Bronchial epithelial cell (primary cell): ENCODE results near the gene BMF. TPM values are rescaled to one million over a fixed set of nuclear protein-coding genes. Genes with fewer than 3 reads are reported as not detected.
"Not testable (repeated sequence)": the region's sequence is repeated elsewhere in the genome, so short reads cannot be mapped to it uniquely, and the experiment has no call there.

Experiments used
- DNase-seq: peaks from one replicate; pipeline ENCODE4 v3.0.0-alpha.2; 2010; ENCODE audit warnings: low read depth
- FAIRE-seq: peaks from 2 replicates; lab custom pipeline; 2011; peaks lifted over from hg19 to GRCh38; lab: Jason Lieb, UNC
- H3K27me3 ChIP-seq: 2 replicates; pipeline ENCODE4 v1.5.1; 2011; ENCODE audit warnings: low read length; ENCODE audit not compliant: control insufficient read depth, insufficient read depth
- H3K36me3 ChIP-seq: 2 replicates; pipeline ENCODE4 v1.5.1; 2011; ENCODE audit warnings: low read length; ENCODE audit not compliant: control insufficient read depth, insufficient read depth
- H3K4me3 ChIP-seq: 2 replicates; pipeline ENCODE4 v1.5.1; 2011; ENCODE audit warnings: mild to moderate bottlenecking, low read depth, low read length, control low read depth
- total RNA-seq: library from RNA; depleted of rRNA; stranded (reverse); fragments of >200 nt; gene quantifications from 2 replicates; pipeline ENCODE4 v1.2.1, GENCODE V29; 2014
- TF ChIP-seq, protein P1 (sequence below): IDR thresholded peaks from 2 replicates; pipeline ENCODE4 v1.5.1; 2011; ENCODE audit warnings: mild to moderate bottlenecking, moderate library complexity, low read length, control low read depth, inconsistent platforms; ENCODE audit not compliant: insufficient read depth, severe bottlenecking

The BMF gene
- total RNA-seq, 1 donor from 2014 or later, result 1.6 TPM

DNA sequence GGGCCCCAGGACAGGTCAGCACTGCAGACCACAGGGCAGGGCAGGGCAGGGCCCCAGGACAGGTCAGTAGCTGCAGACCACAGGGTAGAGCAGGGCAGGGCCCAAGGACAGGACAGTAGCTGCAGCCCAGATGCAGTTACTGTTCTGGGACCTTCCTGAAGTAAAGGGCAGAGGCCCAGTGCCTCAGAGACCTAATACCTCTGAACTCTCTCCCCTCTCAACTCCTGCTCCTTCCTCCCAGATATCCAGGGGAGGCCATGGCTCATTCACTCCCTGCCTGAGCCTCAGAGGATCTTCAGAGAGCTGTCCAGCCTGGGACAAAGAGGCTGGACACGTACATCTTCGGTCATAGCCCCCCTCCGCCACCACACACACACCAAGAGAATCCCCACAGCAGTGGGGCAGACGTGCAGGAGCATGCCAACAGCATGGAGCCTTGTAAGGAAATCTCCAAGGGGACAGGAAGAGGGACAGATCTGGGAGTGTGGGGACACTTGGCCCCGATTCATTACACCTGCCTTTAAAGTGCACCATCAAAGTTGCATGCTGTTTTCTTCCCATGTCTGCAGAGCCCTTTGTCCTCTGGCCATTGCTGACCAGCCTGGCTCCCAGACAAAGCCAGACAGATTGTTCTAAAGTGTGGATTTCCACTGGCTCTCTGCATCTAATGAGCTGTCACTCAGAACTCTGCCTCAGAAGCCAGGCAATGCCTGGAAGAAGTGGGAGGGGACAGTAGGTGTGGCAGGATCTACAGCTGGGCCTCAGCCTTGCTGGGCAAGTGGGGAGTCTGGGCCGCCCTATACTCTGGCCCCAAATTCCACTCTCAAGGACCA lies 28.0 kb upstream of the BMF start:
- TF ChIP-seq, protein P1, sequence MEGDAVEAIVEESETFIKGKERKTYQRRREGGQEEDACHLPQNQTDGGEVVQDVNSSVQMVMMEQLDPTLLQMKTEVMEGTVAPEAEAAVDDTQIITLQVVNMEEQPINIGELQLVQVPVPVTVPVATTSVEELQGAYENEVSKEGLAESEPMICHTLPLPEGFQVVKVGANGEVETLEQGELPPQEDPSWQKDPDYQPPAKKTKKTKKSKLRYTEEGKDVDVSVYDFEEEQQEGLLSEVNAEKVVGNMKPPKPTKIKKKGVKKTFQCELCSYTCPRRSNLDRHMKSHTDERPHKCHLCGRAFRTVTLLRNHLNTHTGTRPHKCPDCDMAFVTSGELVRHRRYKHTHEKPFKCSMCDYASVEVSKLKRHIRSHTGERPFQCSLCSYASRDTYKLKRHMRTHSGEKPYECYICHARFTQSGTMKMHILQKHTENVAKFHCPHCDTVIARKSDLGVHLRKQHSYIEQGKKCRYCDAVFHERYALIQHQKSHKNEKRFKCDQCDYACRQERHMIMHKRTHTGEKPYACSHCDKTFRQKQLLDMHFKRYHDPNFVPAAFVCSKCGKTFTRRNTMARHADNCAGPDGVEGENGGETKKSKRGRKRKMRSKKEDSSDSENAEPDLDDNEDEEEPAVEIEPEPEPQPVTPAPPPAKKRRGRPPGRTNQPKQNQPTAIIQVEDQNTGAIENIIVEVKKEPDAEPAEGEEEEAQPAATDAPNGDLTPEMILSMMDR, result no peak
- H3K36me3 ChIP-seq, result no peaks in the 10 kb centered on the region
- H3K27me3 ChIP-seq, result no peaks in the 10 kb centered on the region
- FAIRE-seq (no peak), DNase-seq (no peak)
- no peak overlapping the region for H3K4me3 ChIP-seq

DNA sequence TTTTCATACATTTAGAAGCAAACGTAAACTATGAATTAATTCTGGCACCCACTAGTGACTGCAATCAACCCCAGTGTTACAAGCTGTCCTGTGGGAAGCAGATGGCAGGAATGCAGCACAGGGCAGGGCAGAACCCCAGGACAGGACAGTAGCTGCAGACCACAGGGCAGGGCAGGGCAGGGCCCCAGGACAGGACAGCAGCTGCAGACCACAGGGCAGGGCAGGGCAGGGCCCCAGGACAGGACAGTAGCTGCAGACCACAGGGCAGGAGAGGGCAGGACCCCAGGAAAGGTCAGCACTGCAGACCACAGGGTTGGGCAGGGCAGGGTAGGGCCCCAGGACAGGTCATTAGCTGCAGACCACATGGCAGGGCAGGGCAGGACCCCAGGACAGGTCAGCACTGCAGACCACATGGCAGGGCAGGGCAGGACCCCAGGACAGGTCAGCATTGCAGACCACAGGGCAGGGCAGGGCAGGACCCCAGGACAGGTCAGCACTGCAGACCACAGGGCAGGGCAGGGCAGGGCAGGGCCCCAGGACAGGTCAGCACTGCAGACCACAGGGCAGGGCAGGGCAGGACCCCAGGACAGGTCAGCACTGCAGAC lies 27.3 kb upstream of the BMF start:
- not testable (repeated sequence) for FAIRE-seq, H3K4me3 ChIP-seq, DNase-seq, H3K27me3 ChIP-seq, H3K36me3 ChIP-seq

DNA sequence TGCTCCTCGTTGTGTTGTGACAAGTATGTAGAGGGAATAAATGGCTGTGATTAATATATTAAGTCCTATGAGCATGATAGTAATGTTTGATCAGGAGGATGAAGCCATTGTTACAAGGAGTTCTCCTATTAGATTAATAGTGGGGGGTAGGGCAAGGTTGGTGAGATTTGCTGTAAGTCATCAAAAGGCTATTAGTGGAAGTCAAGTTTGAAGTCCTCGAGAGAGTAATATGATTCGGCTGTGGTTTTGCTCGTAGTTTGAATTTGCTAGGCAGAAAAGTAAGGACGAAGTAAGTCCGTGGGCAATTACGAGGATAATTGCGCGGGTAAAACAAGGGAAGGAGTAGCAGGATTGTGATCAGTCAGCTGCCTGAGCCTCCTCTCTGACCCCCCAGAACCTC lies 26.2 kb upstream of the BMF start:
- TF ChIP-seq, protein P1, result no peak
- no peaks in the 10 kb centered on the region for H3K36me3 ChIP-seq
- H3K4me3 ChIP-seq, result no peak overlapping the region
- no peak for DNase-seq
- no peaks in the 10 kb centered on the region for H3K27me3 ChIP-seq
- peak; percentile 55 for FAIRE-seq

DNA sequence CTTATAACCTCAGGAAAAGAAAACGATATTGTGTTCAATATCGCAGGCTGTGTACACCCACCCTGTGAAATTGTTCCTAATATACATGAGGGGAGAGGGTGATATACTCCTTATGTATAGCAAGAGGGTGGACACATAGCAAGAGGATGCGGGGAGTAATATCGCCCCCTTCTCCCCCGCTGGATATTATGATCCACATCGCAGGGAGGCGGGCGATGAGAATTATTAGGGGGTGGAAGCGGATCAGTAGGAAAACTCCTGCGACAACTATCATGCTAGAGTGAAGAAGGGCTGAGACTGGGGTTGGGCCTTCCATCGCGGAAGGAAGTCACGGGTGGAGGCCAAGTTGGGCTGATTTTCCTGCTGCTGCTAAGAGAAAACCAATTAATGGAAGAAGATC lies 24.9 kb upstream of the BMF start:
- Histone ChIP-seq H3K4me3 (no peak overlapping the region), H3K27me3 (no peaks in the 10 kb centered on the region), H3K36me3 (no peaks in the 10 kb centered on the region)
- FAIRE-seq (no peak), DNase-seq (no peak)
- TF ChIP-seq, protein P1, result no peak

DNA sequence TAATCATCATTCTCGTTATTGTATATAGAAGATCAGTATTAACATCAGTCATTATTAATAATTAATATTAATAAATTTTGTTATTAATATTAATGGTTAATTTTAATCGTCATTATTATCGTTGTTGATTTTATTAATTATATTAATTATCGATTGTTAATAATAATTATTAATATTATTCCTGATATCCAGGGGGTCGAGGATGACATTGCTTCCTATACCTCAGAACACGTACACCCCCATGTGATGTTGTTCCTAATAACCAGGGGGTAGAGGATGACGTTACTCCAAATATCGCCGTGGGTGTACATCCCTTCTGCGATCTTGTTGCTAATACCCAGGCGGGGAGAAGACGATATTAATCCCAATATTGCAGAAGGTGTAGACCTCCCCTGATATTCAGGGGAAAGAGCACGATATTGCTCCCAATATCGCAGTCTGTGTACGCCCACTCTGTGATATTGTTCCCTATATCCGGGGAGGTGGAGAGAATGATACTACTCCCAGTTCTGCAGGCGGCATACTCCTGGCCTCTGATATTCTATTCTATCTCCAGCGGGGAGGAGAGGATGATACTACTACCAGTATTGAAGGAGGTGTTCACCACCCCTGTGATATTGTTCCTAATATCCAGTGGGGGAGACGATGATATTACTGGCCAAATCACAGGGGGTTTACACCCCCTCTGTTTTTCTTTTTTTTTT lies 22.3 kb upstream of the BMF start:
- H3K36me3 ChIP-seq, result no peaks in the 10 kb centered on the region
- TF ChIP-seq, protein P1, result no peak
- DNase-seq, result no peak
- H3K27me3 ChIP-seq, result no peaks in the 10 kb centered on the region
- H3K4me3 ChIP-seq, result no peak overlapping the region
- FAIRE-seq, result no peak

DNA sequence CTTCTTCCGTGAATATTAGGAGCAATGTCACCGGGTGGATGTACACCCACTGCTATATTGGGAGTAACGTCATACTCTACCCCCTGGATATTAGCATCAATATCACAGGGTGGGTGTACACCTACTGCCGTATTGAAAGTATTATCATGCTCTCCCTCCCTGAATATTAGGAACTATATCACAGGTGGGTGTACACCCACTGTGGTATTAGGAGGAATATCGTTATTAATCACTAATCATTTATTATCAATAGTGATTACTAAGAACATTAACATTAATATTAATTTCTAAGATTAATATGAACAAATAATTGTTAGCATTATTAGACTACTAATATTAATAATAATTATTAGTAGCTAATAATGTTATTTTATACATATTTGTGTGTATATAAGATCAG lies 21.4 kb upstream of the BMF start:
- Histone ChIP-seq H3K27me3 (no peaks in the 10 kb centered on the region), H3K36me3 (no peaks in the 10 kb centered on the region), H3K4me3 (no peak overlapping the region)
- no peak for DNase-seq
- FAIRE-seq, result no peak
- TF ChIP-seq, protein P1, result no peak
